ENCODE results near the gene ZBTB40.

Gene ZBTB40

DNA sequence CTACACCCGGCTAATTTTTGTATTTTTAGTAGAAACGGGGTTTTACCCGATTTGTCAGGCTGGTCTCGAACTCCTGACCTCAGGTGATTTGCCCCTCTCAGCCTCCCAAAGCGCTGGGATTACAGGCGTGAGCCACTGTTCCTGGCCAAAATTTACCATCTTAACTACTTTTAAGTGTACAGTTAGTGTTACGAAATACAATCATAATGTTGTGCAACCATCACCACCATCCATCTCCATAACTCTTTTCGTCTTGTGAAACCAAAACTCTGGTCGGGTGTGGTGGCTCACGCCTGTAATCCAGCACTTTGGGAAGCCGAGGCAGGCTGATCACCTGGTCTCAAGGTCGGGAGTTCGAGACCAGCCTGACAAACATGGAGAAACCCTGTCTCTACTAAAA lies 14.1 kb upstream of the ZBTB40 start:
- H3K79me2 ChIP-seq (ENCODE audit: insufficient read depth, low read length) = no peaks in the 10 kb centered on the region
- no peak overlapping the region for H3K9ac ChIP-seq (ENCODE audit: low read length)
- no peak for TF ChIP-seq EZH2phosphoT487 (conservative IDR thresholded peaks at IDR 0.05; ENCODE audit: low read length)
- no peak for TF ChIP-seq CTCF (IDR thresholded peaks at IDR 0.05; ENCODE audit: insufficient read depth, low read length, poor library complexity, severe bottlenecking)
- no peaks in the 10 kb centered on the region for H3K9me2 ChIP-seq (replicated peaks; ENCODE audit: insufficient read depth, low read length)
- H3F3A ChIP-seq (ENCODE audit: insufficient read depth) = no peaks in the 10 kb centered on the region
- no peaks in the 10 kb centered on the region for H3K27me3 ChIP-seq (ENCODE audit: low read length)
- peaks cover 14% of the 10 kb centered on the region; the same call in 1 of the 2 replicates for H3K9me3 ChIP-seq (ENCODE audit: insufficient read depth, low read length)
- H2AFZ ChIP-seq (ENCODE audit: low read depth, low read length, severe bottlenecking) = no peak overlapping the region
- no peak overlapping the region for H3K4me3 ChIP-seq (ENCODE audit: insufficient read depth, low read length, poor library complexity, severe bottlenecking)
- no peak overlapping the region for H3K27ac ChIP-seq (ENCODE audit: low read depth, low read length)
- H3K4me2 ChIP-seq (ENCODE audit: low read depth, low read length, poor library complexity, severe bottlenecking) = no peak overlapping the region
- H4K20me1 ChIP-seq (ENCODE audit: low read depth, low read length) = no peaks in the 10 kb centered on the region
- peaks cover 9% of the 10 kb centered on the region; the same call in 1 of the 2 replicates for H3K36me3 ChIP-seq (ENCODE audit: low read length)

DNA sequence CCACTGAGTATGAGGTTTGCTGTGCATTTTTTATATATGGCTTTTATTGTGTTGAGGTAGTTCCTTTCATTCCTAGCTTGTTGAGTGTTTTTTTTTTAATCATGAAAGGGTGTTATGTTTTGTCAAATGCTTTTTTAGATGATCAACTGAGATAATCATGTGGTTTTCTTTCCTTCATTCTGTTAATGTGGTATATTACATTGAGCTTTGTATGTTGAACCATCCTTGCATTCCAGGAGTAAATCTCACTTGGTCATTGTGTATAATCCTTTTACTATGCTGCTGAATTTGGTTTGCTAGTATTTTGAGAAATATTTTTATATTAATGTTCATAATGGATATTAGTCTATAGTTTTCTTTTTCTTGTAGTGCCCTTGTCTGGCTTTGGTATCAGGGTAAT lies 11.1 kb upstream of the ZBTB40 start:
- Histone ChIP-seq H3K27me3 (ENCODE audit: low read length) (no peaks in the 10 kb centered on the region), H3K79me2 (ENCODE audit: insufficient read depth, low read length) (no peaks in the 10 kb centered on the region), H3K9ac (ENCODE audit: low read length) (no peak overlapping the region), H3K4me2 (ENCODE audit: low read depth, low read length, poor library complexity, severe bottlenecking) (no peak overlapping the region), H3K9me3 (ENCODE audit: insufficient read depth, low read length) (peaks cover 14% of the 10 kb centered on the region; the same call in 1 of the 2 replicates), H2AFZ (ENCODE audit: low read depth, low read length, severe bottlenecking) (no peak overlapping the region), H3K4me3 (ENCODE audit: insufficient read depth, low read length, poor library complexity, severe bottlenecking) (no peak overlapping the region), H3F3A (ENCODE audit: insufficient read depth) (no peaks in the 10 kb centered on the region), H3K9me2 (replicated peaks; ENCODE audit: insufficient read depth, low read length) (no peaks in the 10 kb centered on the region), H3K27ac (ENCODE audit: low read depth, low read length) (no peak overlapping the region), H3K36me3 (ENCODE audit: low read length) (peaks cover 9% of the 10 kb centered on the region; the same call in 1 of the 2 replicates), H4K20me1 (ENCODE audit: low read depth, low read length) (no peaks in the 10 kb centered on the region)
- no peak for TF ChIP-seq EZH2phosphoT487 (conservative IDR thresholded peaks at IDR 0.05; ENCODE audit: low read length)
- TF ChIP-seq CTCF (IDR thresholded peaks at IDR 0.05; ENCODE audit: insufficient read depth, low read length, poor library complexity, severe bottlenecking) = no peak

- H3K79me2 ChIP-seq (ENCODE audit: insufficient read depth, low read length) = no peaks in the 10 kb centered on the region
- TF ChIP-seq EZH2phosphoT487 (conservative IDR thresholded peaks at IDR 0.05; ENCODE audit: low read length) = no peak
- TF ChIP-seq CTCF (IDR thresholded peaks at IDR 0.05; ENCODE audit: insufficient read depth, low read length, poor library complexity, severe bottlenecking) = no peak
- H3K9me2 ChIP-seq (replicated peaks; ENCODE audit: insufficient read depth, low read length) = no peaks in the 10 kb centered on the region
- H2AFZ ChIP-seq (ENCODE audit: low read depth, low read length, severe bottlenecking) = no peak overlapping the region
- H3K9ac ChIP-seq (ENCODE audit: low read length) = no peak overlapping the region
- H3K9me3 ChIP-seq (ENCODE audit: insufficient read depth, low read length) = peaks cover 14% of the 10 kb centered on the region; the same call in 1 of the 2 replicates
- H3K27me3 ChIP-seq (ENCODE audit: low read length) = no peaks in the 10 kb centered on the region
- H3K36me3 ChIP-seq (ENCODE audit: low read length) = peaks cover 9% of the 10 kb centered on the region; the same call in 1 of the 2 replicates
- no peak overlapping the region for H3K4me2 ChIP-seq (ENCODE audit: low read depth, low read length, poor library complexity, severe bottlenecking)
- H3K27ac ChIP-seq (ENCODE audit: low read depth, low read length) = no peak overlapping the region
- H3K4me3 ChIP-seq (ENCODE audit: insufficient read depth, low read length, poor library complexity, severe bottlenecking) = no peak overlapping the region
- no peaks in the 10 kb centered on the region for H4K20me1 ChIP-seq (ENCODE audit: low read depth, low read length)
- no peaks in the 10 kb centered on the region for H3F3A ChIP-seq (ENCODE audit: insufficient read depth)
Observed at GRCh38 chr1:22442212-22442894, 9.3 kb upstream of the ZBTB40 start.
